ENCODE data around the gene CLIP3.

CLIP3 gene

DNA sequence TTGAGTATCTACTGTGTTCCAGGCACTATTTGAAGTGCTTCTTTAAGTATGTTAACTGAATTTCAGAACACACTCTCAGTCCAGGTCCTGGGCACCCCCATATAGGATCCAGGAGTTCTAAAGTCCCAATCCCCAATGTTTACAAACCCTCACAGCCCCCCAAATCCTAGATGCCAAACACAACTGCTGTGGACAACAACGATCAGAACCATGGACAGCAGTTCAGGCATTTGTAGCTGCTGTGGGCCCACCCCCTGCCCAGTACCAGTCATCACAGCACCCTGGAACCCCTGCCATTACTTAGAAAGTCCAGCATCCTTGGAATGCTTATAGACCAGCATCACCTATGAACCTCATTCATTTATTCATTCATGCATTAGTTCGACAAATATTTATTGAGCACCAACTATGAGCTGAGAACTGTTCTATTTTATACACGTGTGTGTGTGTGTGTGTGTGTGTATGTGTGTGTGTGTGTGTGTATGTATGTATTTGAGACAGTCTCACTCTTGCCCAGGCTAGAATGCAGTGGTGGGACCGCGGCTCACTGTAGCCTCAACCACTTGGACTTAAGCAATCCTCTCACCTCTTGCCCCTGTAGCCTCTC is 57.0 kb downstream of the CLIP3 start:
- no peak for TF ChIP-seq CTCF (IDR thresholded peaks at IDR 0.05; ENCODE audit: low read depth, low read length)
- no peak for DNase-seq
- Histone ChIP-seq H3K9me3 (ENCODE audit: severe bottlenecking) (no peaks in the 10 kb centered on the region), H3K27ac (no peak overlapping the region), H3K4me3 (ENCODE audit: low read depth, low read length) (no peak overlapping the region), H3K36me3 (no peaks in the 10 kb centered on the region), H3K27me3 (ENCODE audit: insufficient read depth, low read depth, severe bottlenecking) (no peaks in the 10 kb centered on the region)

GRCh38 chr19:35973487-35973886 is 59.2 kb downstream of the CLIP3 start:
- no peak overlapping the region for H3K4me3 ChIP-seq (ENCODE audit: low read depth, low read length)
- H3K36me3 ChIP-seq: no peaks in the 10 kb centered on the region
- DNase-seq: peak; percentile 52
- TF ChIP-seq CTCF (IDR thresholded peaks at IDR 0.05; ENCODE audit: low read depth, low read length): no peak
- no peaks in the 10 kb centered on the region for H3K27me3 ChIP-seq (ENCODE audit: insufficient read depth, low read depth, severe bottlenecking)
- H3K9me3 ChIP-seq (ENCODE audit: severe bottlenecking): no peaks in the 10 kb centered on the region
- no peak overlapping the region for H3K27ac ChIP-seq

GRCh38 chr19:35966771-35967170 is 65.9 kb downstream of the CLIP3 start:
- Histone ChIP-seq H3K27me3 (ENCODE audit: insufficient read depth, low read depth, severe bottlenecking) (no peaks in the 10 kb centered on the region), H3K9me3 (ENCODE audit: severe bottlenecking) (no peaks in the 10 kb centered on the region)
- TF ChIP-seq CTCF (IDR thresholded peaks at IDR 0.05; ENCODE audit: low read depth, low read length): no peak

More at GRCh38 chr19:35966771-35967170, 65.9 kb downstream of the CLIP3 start:
- DNase-seq: no peak
- no peak overlapping the region for H3K27ac ChIP-seq
- no peaks in the 10 kb centered on the region for H3K36me3 ChIP-seq
- no peak overlapping the region for H3K4me3 ChIP-seq (ENCODE audit: low read depth, low read length)

All from WERI-Rb-1 (cell line).